Measurements from ENCODE around the gene MB.

DNA sequence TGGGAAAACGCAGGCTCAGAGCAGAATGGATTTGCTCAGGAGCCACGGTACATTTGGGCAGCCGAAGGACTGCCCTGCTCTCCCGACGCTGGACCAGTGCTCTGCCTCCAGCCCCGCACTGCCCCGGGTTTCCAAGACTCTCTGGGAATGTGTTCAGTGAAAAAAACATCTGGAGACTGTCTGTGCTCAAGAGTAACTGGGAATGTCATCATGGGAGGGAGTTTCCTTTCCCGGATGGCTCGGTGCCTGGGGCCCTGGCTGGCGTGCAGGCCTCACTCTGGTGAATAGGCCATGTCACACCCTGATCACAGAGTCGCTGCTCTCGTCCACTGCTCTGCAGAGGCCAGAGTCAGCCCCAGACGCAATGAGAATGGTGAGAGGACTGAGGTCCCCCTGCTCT, 21.3 kb upstream of the MB start:
- TF ChIP-seq, protein P1, sequence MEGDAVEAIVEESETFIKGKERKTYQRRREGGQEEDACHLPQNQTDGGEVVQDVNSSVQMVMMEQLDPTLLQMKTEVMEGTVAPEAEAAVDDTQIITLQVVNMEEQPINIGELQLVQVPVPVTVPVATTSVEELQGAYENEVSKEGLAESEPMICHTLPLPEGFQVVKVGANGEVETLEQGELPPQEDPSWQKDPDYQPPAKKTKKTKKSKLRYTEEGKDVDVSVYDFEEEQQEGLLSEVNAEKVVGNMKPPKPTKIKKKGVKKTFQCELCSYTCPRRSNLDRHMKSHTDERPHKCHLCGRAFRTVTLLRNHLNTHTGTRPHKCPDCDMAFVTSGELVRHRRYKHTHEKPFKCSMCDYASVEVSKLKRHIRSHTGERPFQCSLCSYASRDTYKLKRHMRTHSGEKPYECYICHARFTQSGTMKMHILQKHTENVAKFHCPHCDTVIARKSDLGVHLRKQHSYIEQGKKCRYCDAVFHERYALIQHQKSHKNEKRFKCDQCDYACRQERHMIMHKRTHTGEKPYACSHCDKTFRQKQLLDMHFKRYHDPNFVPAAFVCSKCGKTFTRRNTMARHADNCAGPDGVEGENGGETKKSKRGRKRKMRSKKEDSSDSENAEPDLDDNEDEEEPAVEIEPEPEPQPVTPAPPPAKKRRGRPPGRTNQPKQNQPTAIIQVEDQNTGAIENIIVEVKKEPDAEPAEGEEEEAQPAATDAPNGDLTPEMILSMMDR (IDR thresholded peaks at IDR 0.05), result no peak
- no peak for TF ChIP-seq POLR2A (IDR thresholded peaks at IDR 0.05)

Data from Peyer's patch (tissue), 4 donors.